ENCODE data around the gene ALPL. TPM values are rescaled to one million over a fixed set of nuclear protein-coding genes. Genes with fewer than 3 reads are reported as not detected.
A peak's percentile ranks its signal among the peaks of the same experiment; 100 is the strongest.

The ALPL gene
- polyA plus RNA-seq, 2 of the 4 experiments (the other 2 are of a cell fraction) = 0.06 to 0.31 TPM

DNA sequence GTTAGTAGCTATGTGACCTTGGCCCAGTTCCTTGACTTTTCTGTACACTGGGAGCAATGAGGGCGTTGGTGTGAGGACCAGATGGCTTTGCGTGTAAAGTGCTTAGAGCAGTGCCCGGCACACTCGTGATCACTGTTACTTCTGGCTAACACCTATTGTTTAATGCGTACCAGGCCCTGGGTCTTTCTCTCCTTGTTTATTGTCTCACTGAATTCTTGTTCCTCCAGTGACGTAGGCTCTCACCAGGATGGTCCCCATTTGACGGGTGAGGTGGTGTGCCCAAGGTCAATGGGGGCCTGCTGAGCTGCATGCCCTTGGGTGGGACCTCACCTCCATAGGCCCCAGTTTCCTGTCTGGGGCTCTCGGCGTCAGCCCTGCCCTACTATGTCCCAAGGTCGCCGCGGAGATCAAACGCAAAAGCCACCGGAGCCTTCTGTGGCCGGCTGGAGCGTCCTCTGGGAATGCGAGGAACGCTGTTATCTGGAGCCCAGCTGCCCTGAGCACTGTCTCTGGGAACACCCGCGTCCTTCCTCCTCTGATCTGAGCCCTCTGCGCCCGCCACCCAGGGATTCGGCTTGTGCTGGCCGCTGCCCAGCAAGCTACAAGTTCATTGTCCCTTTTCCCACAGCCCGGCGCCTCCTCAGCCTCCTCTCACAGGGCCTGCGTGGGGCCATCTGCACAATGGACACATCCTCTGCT is 28.9 kb downstream of the ALPL start:
- H3K4me3 ChIP-seq = no peak overlapping the region
- H3K4me2 ChIP-seq = no peak overlapping the region
- ChIA-PET CTCF (interaction anchor here (0.9 to 1.4 kb wide), 3 partner anchors 32 to 169 kb away, joined by 3 to 4 read pairs (median 3); no protein-coding TSS in a partner anchor), POLR2A (no interaction called here)
- H3K4me1 ChIP-seq = no peaks in the 10 kb centered on the region
- no peak for TF ChIP-seq EHMT2 (IDR thresholded peaks at IDR 0.05; ENCODE audit: low read depth)
- TF ChIP-seq HDAC2 (IDR thresholded peaks at IDR 0.05) = no peak
- TF ChIP-seq, protein P1, sequence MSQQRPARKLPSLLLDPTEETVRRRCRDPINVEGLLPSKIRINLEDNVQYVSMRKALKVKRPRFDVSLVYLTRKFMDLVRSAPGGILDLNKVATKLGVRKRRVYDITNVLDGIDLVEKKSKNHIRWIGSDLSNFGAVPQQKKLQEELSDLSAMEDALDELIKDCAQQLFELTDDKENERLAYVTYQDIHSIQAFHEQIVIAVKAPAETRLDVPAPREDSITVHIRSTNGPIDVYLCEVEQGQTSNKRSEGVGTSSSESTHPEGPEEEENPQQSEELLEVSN (IDR thresholded peaks at IDR 0.05; ENCODE audit: borderline replicate concordance, low read depth) = no peak
- no peak for TF ChIP-seq BHLHE40 (IDR thresholded peaks at IDR 0.05; ENCODE audit: low read depth, low read length)
- no peak for TF ChIP-seq TFCP2L1 (CRISPR knock-in tag; IDR thresholded peaks at IDR 0.05)
- TF ChIP-seq FOSB (CRISPR knock-in tag; IDR thresholded peaks at IDR 0.05) = no peak
- TF ChIP-seq, protein P2, sequence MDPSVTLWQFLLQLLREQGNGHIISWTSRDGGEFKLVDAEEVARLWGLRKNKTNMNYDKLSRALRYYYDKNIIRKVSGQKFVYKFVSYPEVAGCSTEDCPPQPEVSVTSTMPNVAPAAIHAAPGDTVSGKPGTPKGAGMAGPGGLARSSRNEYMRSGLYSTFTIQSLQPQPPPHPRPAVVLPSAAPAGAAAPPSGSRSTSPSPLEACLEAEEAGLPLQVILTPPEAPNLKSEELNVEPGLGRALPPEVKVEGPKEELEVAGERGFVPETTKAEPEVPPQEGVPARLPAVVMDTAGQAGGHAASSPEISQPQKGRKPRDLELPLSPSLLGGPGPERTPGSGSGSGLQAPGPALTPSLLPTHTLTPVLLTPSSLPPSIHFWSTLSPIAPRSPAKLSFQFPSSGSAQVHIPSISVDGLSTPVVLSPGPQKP (IDR thresholded peaks at IDR 0.05; ENCODE audit: low read depth, low read length) = no peak
- TF ChIP-seq, protein P3, sequence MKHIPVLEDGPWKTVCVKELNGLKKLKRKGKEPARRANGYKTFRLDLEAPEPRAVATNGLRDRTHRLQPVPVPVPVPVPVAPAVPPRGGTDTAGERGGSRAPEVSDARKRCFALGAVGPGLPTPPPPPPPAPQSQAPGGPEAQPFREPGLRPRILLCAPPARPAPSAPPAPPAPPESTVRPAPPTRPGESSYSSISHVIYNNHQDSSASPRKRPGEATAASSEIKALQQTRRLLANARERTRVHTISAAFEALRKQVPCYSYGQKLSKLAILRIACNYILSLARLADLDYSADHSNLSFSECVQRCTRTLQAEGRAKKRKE (CRISPR knock-in tag; IDR thresholded peaks at IDR 0.05; ENCODE audit: low read depth) = no peak
- no peak for TF ChIP-seq RAD21 (conservative IDR thresholded peaks at IDR 0.05 in 1 of 2, IDR thresholded peaks at IDR 0.05 in 1 of 2)
- TF ChIP-seq MAFK (IDR thresholded peaks at IDR 0.05; ENCODE audit: partially characterized antibody) = no peak
- TF ChIP-seq, protein P4, sequence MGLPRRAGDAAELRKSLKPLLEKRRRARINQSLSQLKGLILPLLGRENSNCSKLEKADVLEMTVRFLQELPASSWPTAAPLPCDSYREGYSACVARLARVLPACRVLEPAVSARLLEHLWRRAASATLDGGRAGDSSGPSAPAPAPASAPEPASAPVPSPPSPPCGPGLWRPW (IDR thresholded peaks at IDR 0.05) = no peak
- no peak for TF ChIP-seq MYC (IDR thresholded peaks at IDR 0.05; ENCODE audit: borderline replicate concordance, low read length)
- TF ChIP-seq ZC3H11A (IDR thresholded peaks at IDR 0.05) = no peak
- TF ChIP-seq, protein P5, sequence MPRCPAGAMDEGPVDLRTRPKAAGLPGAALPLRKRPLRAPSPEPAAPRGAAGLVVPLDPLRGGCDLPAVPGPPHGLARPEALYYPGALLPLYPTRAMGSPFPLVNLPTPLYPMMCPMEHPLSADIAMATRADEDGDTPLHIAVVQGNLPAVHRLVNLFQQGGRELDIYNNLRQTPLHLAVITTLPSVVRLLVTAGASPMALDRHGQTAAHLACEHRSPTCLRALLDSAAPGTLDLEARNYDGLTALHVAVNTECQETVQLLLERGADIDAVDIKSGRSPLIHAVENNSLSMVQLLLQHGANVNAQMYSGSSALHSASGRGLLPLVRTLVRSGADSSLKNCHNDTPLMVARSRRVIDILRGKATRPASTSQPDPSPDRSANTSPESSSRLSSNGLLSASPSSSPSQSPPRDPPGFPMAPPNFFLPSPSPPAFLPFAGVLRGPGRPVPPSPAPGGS (IDR thresholded peaks at IDR 0.05) = no peak
- TF ChIP-seq EP300 (IDR thresholded peaks at IDR 0.05) = no peak
- TF ChIP-seq CBX8 (IDR thresholded peaks at IDR 0.05) = no peak
- no peak for TF ChIP-seq NPAS2 (CRISPR knock-in tag; IDR thresholded peaks at IDR 0.05; ENCODE audit: borderline replicate concordance)
- H3K9me3 ChIP-seq = no peaks in the 10 kb centered on the region
- DNase-seq (ENCODE audit: low read depth in 1 of 2, low spot score in 1 of 2) (no peak), FAIRE-seq (no peak), ATAC-seq (no peak)
- no peak overlapping the region for H3K27ac ChIP-seq
- WGBS (ENCODE audit: missing lambda C conversion rate) = 89% methylated on average over 24 of the region's 27 CpGs

- Histone ChIP-seq H3K4me2 (no peak overlapping the region), H3K4me1 (no peaks in the 10 kb centered on the region), H3K9me3 (no peaks in the 10 kb centered on the region), H3K4me3 (no peak overlapping the region), H3K27ac (no peak overlapping the region)
- DNase-seq (ENCODE audit: low read depth in 1 of 2, low spot score in 1 of 2) (peak; percentile 44 to 47), FAIRE-seq (no peak), ATAC-seq (peak; percentile 76 to 92; a peak in 5 of 6 replicates)
- TF ChIP-seq GATA3 (IDR thresholded peaks at IDR 0.05; ENCODE audit: borderline replicate concordance) (no peak), JUN (IDR thresholded peaks at IDR 0.05) (no peak), HDAC2 (IDR thresholded peaks at IDR 0.05) (no peak), BHLHE40 (IDR thresholded peaks at IDR 0.05; ENCODE audit: low read depth, low read length) (no peak), TP53 (CRISPR knock-in tag; IDR thresholded peaks at IDR 0.05) (no peak), CBX8 (IDR thresholded peaks at IDR 0.05) (no peak), MAFK (IDR thresholded peaks at IDR 0.05; ENCODE audit: partially characterized antibody) (no peak)
- TF ChIP-seq, protein P5 (IDR thresholded peaks at IDR 0.05) = no peak
- ChIA-PET CTCF (interaction anchor here (1.9 kb wide), 1 partner anchor 56 kb away, joined by 6 read pairs; no protein-coding TSS in a partner anchor), POLR2A (interaction anchor here (0.7 kb wide), 1 partner anchor 71 kb away, joined by 5 read pairs; no protein-coding TSS in a partner anchor)
- 59% methylated on average over 10 of the region's 13 CpGs for WGBS (ENCODE audit: missing lambda C conversion rate)
Observed at GRCh38 chr1:21539933-21540332, 30.7 kb downstream of the ALPL start.

Measured in A549 (cell line).